ENCODE measurements around the gene PDE9A. TPM values are rescaled to one million over a fixed set of nuclear protein-coding genes. Genes with fewer than 3 reads are reported as not detected.

Gene PDE9A
- total and polyA plus RNA-seq, 2 experiments from 2014 or later, result 26.5 to 31.1 TPM

DNA sequence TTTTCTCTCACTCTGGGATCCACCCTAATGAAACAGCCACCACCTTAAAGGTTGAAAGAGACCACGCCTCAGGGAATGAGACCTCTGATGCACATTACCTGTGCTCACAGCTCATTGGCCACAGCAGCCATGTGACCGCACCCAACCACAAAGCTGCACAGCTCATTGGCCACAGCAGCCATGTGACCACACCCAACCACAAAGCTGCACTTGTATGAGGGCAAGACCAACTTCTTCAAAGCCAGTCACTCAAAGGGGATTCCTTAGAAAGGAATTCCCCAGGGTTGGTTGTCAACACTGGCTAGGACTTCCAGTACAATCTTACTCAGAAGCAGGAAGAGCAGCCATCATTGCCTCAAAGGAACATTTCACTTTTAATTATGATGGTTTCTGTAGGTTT lies 43.6 kb upstream of the PDE9A start:
- no peak overlapping the region for H3K27ac Mint-ChIP-seq
- H3K36me3 ChIP-seq (ENCODE audit: insufficient read depth), result no peaks in the 10 kb centered on the region
- no peaks in the 10 kb centered on the region for H3K27me3 ChIP-seq (ENCODE audit: insufficient read depth)
- H3K36me3 Mint-ChIP-seq (ENCODE audit: low read depth), result peaks cover 2% of the 10 kb centered on the region; the same call in 1 of the 3 replicates
- peaks cover 32% of the 10 kb centered on the region; the same call in 2 of the 3 replicates for H3K9me3 Mint-ChIP-seq
- no peaks in the 10 kb centered on the region for H4K20me1 ChIP-seq (replicated peaks; ENCODE audit: insufficient read depth)
- TF ChIP-seq EZH2phosphoT487 (IDR thresholded peaks at IDR 0.05; ENCODE audit: unreplicated experiment) (no peak), ZNF114 (CRISPR knock-in tag; IDR thresholded peaks at IDR 0.05) (no peak), JUNB (IDR thresholded peaks at IDR 0.05; ENCODE audit: unreplicated experiment) (no peak), NANOG (IDR thresholded peaks at IDR 0.05; ENCODE audit: borderline replicate concordance) (no peak), CREB1 (CRISPR knock-in tag; IDR thresholded peaks at IDR 0.05; ENCODE audit: low read depth) (no peak), STAT1 (IDR thresholded peaks at IDR 0.05; ENCODE audit: unreplicated experiment) (no peak), ETS1 (IDR thresholded peaks at IDR 0.05) (no peak), EZH2 (IDR thresholded peaks at IDR 0.05; ENCODE audit: low read depth, unreplicated experiment) (no peak), ZNF331 (CRISPR knock-in tag; IDR thresholded peaks at IDR 0.05; ENCODE audit: low read depth) (no peak)
- TF ChIP-seq, protein P1, sequence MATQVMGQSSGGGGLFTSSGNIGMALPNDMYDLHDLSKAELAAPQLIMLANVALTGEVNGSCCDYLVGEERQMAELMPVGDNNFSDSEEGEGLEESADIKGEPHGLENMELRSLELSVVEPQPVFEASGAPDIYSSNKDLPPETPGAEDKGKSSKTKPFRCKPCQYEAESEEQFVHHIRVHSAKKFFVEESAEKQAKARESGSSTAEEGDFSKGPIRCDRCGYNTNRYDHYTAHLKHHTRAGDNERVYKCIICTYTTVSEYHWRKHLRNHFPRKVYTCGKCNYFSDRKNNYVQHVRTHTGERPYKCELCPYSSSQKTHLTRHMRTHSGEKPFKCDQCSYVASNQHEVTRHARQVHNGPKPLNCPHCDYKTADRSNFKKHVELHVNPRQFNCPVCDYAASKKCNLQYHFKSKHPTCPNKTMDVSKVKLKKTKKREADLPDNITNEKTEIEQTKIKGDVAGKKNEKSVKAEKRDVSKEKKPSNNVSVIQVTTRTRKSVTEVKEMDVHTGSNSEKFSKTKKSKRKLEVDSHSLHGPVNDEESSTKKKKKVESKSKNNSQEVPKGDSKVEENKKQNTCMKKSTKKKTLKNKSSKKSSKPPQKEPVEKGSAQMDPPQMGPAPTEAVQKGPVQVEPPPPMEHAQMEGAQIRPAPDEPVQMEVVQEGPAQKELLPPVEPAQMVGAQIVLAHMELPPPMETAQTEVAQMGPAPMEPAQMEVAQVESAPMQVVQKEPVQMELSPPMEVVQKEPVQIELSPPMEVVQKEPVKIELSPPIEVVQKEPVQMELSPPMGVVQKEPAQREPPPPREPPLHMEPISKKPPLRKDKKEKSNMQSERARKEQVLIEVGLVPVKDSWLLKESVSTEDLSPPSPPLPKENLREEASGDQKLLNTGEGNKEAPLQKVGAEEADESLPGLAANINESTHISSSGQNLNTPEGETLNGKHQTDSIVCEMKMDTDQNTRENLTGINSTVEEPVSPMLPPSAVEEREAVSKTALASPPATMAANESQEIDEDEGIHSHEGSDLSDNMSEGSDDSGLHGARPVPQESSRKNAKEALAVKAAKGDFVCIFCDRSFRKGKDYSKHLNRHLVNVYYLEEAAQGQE (IDR thresholded peaks at IDR 0.05; ENCODE audit: unreplicated experiment), result no peak
- TF ChIP-seq, protein P2, sequence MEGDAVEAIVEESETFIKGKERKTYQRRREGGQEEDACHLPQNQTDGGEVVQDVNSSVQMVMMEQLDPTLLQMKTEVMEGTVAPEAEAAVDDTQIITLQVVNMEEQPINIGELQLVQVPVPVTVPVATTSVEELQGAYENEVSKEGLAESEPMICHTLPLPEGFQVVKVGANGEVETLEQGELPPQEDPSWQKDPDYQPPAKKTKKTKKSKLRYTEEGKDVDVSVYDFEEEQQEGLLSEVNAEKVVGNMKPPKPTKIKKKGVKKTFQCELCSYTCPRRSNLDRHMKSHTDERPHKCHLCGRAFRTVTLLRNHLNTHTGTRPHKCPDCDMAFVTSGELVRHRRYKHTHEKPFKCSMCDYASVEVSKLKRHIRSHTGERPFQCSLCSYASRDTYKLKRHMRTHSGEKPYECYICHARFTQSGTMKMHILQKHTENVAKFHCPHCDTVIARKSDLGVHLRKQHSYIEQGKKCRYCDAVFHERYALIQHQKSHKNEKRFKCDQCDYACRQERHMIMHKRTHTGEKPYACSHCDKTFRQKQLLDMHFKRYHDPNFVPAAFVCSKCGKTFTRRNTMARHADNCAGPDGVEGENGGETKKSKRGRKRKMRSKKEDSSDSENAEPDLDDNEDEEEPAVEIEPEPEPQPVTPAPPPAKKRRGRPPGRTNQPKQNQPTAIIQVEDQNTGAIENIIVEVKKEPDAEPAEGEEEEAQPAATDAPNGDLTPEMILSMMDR (conservative IDR thresholded peaks at IDR 0.05; ENCODE audit: low read depth in 2 of 2), result no peak
- TF ChIP-seq, protein P3, sequence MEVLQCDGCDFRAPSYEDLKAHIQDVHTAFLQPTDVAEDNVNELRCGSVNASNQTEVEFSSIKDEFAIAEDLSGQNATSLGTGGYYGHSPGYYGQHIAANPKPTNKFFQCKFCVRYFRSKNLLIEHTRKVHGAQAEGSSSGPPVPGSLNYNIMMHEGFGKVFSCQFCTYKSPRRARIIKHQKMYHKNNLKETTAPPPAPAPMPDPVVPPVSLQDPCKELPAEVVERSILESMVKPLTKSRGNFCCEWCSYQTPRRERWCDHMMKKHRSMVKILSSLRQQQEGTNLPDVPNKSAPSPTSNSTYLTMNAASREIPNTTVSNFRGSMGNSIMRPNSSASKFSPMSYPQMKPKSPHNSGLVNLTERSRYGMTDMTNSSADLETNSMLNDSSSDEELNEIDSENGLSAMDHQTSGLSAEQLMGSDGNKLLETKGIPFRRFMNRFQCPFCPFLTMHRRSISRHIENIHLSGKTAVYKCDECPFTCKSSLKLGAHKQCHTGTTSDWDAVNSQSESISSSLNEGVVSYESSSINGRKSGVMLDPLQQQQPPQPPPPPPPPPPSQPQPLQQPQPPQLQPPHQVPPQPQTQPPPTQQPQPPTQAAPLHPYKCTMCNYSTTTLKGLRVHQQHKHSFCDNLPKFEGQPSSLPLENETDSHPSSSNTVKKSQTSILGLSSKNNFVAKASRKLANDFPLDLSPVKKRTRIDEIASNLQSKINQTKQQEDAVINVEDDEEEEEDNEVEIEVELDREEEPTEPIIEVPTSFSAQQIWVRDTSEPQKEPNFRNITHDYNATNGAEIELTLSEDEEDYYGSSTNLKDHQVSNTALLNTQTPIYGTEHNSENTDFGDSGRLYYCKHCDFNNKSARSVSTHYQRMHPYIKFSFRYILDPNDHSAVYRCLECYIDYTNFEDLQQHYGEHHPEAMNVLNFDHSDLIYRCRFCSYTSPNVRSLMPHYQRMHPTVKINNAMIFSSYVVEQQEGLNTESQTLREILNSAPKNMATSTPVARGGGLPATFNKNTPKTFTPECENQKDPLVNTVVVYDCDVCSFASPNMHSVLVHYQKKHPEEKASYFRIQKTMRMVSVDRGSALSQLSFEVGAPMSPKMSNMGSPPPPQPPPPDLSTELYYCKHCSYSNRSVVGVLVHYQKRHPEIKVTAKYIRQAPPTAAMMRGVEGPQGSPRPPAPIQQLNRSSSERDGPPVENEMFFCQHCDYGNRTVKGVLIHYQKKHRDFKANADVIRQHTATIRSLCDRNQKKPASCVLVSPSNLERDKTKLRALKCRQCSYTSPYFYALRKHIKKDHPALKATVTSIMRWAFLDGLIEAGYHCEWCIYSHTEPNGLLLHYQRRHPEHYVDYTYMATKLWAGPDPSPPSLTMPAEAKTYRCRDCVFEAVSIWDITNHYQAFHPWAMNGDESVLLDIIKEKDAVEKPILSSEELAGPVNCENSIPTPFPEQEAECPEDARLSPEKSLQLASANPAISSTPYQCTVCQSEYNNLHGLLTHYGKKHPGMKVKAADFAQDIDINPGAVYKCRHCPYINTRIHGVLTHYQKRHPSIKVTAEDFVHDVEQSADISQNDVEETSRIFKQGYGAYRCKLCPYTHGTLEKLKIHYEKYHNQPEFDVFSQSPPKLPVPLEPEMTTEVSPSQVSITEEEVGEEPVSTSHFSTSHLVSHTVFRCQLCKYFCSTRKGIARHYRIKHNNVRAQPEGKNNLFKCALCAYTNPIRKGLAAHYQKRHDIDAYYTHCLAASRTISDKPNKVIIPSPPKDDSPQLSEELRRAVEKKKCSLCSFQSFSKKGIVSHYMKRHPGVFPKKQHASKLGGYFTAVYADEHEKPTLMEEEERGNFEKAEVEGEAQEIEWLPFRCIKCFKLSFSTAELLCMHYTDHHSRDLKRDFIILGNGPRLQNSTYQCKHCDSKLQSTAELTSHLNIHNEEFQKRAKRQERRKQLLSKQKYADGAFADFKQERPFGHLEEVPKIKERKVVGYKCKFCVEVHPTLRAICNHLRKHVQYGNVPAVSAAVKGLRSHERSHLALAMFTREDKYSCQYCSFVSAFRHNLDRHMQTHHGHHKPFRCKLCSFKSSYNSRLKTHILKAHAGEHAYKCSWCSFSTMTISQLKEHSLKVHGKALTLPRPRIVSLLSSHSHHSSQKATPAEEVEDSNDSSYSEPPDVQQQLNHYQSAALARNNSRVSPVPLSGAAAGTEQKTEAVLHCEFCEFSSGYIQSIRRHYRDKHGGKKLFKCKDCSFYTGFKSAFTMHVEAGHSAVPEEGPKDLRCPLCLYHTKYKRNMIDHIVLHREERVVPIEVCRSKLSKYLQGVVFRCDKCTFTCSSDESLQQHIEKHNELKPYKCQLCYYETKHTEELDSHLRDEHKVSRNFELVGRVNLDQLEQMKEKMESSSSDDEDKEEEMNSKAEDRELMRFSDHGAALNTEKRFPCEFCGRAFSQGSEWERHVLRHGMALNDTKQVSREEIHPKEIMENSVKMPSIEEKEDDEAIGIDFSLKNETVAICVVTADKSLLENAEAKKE (CRISPR knock-in tag; IDR thresholded peaks at IDR 0.05), result no peak
- H2AFZ ChIP-seq, result no peak overlapping the region
- H3K27me3 Mint-ChIP-seq (ENCODE audit: insufficient read depth, low read depth, poor library complexity), result peaks cover 4% of the 10 kb centered on the region
- H3K79me2 ChIP-seq (replicated peaks; ENCODE audit: insufficient read depth), result no peaks in the 10 kb centered on the region
- no peaks in the 10 kb centered on the region for H3K4me1 ChIP-seq (ENCODE audit: insufficient read depth)
- no peak overlapping the region for H3K4me3 Mint-ChIP-seq
- ATAC-seq, result no peak
- peaks cover 10% of the 10 kb centered on the region; the same call in 1 of the 2 replicates for H3K9me2 ChIP-seq (ENCODE audit: insufficient read depth)
- H3K4me1 Mint-ChIP-seq, result no peaks in the 10 kb centered on the region
- H3K27ac ChIP-seq (ENCODE audit: low read depth), result no peak overlapping the region
- no peak overlapping the region for H3K4me2 ChIP-seq
- no peak for DNase-seq (ENCODE audit: low spot score)
- 0 out of 2 replicates have a peak, but pooled peaks cover under 1% of the 10 kb centered on the region for H3F3A ChIP-seq (replicated peaks; ENCODE audit: low read depth)
- no peak overlapping the region for H3K4me3 ChIP-seq
